Esophagus squamous epithelium (tissue), 4 donors: ENCODE measurements around the gene PCED1A.

ENCODE experiments used
- POLR2A ChIP-seq, 4 donors: fragments of 450-650 bp; IDR thresholded peaks; one replicate each; pipeline ENCODE4 v1.6.1; 2017; ENCODE audit warnings: antibody characterized with exemption in 4 of 4, mild to moderate bottlenecking in 4 of 4, moderate library complexity in 3 of 4
- TF ChIP-seq, protein P1 (sequence below), 6 experiments: fragments of 450-650 bp in 4 of 6; fragments of 200-600 bp in 2 of 6; sonication (generic) in 2 of 6; IDR thresholded peaks; one replicate each; pipeline ENCODE4 v1.5.1; 2016 to 2019; ENCODE audit warnings: antibody characterized with exemption in 6 of 6, mild to moderate bottlenecking in 4 of 6, moderate library complexity in 4 of 6

DNA sequence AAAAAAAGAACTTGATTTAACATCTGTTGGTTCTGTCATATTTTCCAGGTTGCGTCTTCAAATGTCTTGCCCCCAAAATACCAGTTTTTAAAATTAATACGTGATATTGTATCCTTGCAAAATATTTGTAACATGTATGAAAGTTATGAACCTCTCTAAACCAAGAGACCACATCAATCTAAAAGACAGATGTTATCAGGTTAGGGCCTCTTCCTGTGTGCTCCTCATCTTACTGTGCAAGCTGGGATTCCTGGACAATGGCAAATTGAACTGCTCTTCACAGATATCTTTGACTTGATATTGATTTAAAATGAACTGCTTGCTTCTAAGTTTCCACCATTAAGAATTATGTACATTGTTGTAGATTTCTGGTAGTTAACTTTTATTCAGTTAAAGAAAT lies 14.7 kb downstream of the PCED1A start:
- TF ChIP-seq POLR2A (IDR thresholded peaks at IDR 0.05), result no peak
- TF ChIP-seq, protein P1, sequence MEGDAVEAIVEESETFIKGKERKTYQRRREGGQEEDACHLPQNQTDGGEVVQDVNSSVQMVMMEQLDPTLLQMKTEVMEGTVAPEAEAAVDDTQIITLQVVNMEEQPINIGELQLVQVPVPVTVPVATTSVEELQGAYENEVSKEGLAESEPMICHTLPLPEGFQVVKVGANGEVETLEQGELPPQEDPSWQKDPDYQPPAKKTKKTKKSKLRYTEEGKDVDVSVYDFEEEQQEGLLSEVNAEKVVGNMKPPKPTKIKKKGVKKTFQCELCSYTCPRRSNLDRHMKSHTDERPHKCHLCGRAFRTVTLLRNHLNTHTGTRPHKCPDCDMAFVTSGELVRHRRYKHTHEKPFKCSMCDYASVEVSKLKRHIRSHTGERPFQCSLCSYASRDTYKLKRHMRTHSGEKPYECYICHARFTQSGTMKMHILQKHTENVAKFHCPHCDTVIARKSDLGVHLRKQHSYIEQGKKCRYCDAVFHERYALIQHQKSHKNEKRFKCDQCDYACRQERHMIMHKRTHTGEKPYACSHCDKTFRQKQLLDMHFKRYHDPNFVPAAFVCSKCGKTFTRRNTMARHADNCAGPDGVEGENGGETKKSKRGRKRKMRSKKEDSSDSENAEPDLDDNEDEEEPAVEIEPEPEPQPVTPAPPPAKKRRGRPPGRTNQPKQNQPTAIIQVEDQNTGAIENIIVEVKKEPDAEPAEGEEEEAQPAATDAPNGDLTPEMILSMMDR (IDR thresholded peaks at IDR 0.05), result no peak
